T-helper 2 cell treated with Interferon-gamma antibody and Interleukin-4, amounts not matched to agents 100 ng/mL and 5 ng/mL, for 36 hours (primary cell): ENCODE results near the gene KDM2A. TPM values are rescaled to one million over a fixed set of nuclear protein-coding genes. Genes with fewer than 3 reads are reported as not detected.

Source experiments
- intact Hi-C: fragments of 100-400 bp; cut with micrococcal nuclease; formaldehyde crosslinking; loops from one replicate; pipeline ENCODE4 v1.15.1; 2023
- total RNA-seq: library from RNA; stranded (reverse); gene quantifications from 2 replicates; pipeline ENCODE4 v1.2.3, GENCODE V29; 2022

Gene KDM2A
- 97.6 and 97.8 TPM in 2 replicates for total RNA-seq

GRCh38 chr11:67118801-67119584 is at the start of gene KDM2A:
TSS of gene KDM2A (plus strand) at chr11:67119263. CDS start at chr11:67121317, 2,054 bp downstream.
- intact Hi-C loops: loop anchor here (1.0 to 10.0 kb wide), 6 partner anchors 37 to 502 kb away; partner anchors contain the start of genes ANKRD13D, CDK2AP2, PC and PITPNM1

DNA sequence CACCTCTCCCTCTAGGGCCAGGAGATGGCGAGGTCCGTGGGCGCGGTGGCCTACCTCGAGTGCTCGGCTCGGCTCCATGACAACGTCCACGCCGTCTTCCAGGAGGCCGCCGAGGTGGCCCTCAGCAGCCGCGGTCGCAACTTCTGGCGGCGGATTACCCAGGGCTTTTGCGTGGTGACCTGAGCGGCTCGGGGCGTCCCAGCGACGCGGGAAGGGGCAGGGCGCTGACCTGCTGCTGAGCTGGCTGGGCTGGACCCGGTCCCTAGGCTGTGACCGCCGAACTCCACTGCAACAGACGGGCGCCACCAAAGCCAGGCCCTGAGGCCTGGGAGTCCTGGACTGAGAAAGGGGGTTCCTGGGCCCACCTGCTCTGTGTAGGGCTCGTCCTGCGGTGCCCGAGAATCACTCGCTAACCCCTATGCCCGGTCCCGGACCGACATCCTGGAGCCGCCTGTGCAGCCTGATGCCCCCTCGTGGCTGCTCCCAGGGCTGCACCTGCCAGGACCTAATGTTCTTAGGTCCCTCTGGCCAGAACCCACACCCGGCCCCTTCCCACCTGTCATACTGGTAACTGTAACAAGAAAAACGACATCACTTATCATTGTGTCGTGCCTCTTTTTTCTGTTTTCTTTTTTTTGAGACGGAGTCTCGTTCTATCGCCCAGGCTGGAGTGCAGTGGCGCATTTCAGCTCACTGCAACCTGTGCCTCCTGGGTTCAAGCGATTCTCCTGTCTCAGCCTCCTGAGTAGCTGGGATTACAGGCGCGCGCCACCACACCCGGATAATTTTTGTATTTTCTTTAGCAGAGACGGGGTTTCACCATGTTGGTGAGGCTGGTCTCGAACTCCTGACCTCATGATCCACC is 47.4 kb upstream of the KDM2A start:
- intact Hi-C loops: no loop called here

- intact Hi-C loops: no loop called here
Observed at GRCh38 chr11:67072295-67072694, 46.8 kb upstream of the KDM2A start.

GRCh38 chr11:67073908-67074307 is 45.2 kb upstream of the KDM2A start:
- intact Hi-C loops: no loop called here

DNA sequence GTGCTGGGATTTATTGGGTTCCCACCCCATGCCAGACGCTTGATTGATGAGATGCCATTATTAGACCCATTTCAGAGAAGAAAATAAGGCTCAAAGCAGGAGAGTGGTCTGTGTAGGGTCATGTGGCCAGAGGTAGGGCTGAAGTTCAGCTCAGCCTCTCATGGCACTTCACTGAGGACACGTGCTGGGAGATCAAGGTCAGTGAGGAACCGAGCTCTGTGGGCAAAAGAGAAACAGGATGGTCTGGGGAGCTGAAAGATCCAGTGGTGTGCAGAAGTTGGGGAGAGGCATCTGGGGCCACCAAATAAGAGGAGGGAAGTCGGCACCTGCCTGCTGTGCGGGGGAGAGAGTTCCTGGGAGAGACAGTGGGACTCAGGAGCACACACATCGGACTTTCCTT is 42.9 kb upstream of the KDM2A start:
- intact Hi-C loops: no loop called here

GRCh38 chr11:67079065-67079705 is 39.9 kb upstream of the KDM2A start:
- intact Hi-C loops: no loop called here

- intact Hi-C loops: loop anchor here (5.0 to 10.0 kb wide), 3 partner anchors 35 to 233 kb away; partner anchors contain the start of gene KDM2A
Observed at GRCh38 chr11:67082071-67082791, 36.8 kb upstream of the KDM2A start.

DNA sequence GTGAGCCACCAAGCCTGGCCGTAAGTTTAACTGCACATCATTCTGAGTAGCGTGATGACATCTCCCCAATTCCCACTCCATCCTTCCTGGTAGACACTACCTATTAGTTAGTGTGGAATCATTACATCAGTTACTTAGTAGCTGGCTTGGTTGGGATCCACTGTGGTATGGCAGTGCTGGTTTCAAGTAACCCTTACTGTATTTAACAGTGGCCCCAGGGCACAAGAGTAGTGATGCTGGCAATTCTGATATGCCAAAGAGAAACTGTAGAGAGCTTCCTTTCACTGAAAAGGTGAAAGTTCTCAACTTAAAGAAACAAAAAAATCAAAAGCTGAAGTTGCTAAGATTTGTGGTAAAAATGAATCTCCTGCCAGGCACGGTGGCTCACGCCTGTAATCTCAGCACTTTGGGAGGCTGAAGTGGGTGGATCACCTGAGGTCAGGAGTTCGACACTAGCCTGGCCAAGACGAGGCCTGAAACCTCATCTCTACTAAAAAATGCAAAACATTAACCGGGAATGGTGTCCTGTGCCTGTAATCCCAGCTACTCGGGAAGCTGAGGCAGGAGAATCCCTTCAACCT is 35.2 kb upstream of the KDM2A start:
- intact Hi-C loops: loop anchor here (5.0 to 10.0 kb wide), 3 partner anchors 33 to 231 kb away; partner anchors contain the start of gene KDM2A

DNA sequence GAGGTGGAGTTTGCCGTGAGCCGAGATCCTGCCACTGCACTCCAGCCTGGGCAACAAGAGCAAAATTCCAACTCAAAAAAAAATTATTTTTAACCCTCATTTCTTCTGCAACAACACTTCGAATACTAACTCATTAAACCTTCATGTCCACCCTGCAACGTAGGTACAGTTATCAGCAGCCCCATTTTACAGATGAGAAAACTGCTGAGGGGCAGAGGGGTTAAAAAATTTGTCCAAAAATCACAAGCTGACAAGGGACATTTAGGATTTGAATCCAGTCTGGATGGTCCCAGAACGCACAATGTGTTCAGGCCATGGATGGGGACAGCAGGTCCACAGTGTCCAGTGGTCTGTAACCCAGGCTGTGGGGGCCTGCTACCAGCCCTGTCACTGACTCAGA is 33.4 kb upstream of the KDM2A start:
- intact Hi-C loops: loop anchor here (10.0 kb wide), 1 partner anchor 229 kb away; no protein-coding TSS in a partner anchor

GRCh38 chr11:67090717-67091116 is 28.3 kb upstream of the KDM2A start:
- intact Hi-C loops: no loop called here

GRCh38 chr11:67095214-67095507 is 23.9 kb upstream of the KDM2A start:
- intact Hi-C loops: no loop called here

- intact Hi-C loops: no loop called here
Observed at GRCh38 chr11:67098799-67099429, 20.1 kb upstream of the KDM2A start.

DNA sequence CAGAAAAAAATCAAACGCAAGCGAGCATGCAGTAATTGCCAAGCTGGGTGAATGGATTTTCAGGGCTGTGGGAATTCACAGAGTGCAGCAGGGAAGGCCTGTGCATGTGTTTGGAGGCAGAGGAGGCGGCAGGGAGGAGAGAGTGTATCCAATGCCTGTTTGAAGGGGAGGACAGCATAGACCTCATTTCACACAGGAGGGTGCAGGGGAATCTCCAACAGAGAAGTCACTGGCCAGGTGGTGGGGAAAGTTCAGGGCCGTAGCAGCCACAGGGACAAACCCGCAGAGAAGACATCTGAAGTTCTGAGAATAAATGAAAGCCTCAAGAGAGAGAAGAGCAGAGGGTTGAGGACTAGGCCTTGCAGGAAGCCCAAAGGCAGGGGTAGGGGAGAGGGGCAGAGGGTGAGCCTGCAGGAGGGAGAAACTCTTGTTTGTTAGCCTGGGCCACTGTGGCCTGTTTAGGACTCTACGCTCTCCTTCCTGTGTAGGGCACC is 19.2 kb upstream of the KDM2A start:
- intact Hi-C loops: no loop called here

DNA sequence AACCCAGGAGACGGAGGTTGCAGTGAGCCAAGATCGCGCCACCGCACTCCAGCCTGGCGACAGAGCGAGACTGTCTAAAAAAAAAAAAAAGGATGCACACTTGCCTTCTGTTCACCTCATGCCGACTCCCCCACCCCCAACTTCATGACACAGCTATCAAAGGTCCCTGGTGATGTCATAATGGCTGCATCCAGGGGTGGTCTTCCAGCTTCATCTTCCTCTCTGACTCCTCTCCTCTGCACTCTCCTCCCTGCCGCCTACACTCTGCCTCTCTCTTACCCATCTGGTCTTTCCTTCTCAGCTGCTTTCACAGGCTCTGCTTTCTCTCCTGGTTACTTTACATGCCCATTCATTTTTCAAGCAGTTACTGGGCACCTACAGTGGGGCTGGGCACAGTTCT is 16.4 kb upstream of the KDM2A start:
- intact Hi-C loops: no loop called here

DNA sequence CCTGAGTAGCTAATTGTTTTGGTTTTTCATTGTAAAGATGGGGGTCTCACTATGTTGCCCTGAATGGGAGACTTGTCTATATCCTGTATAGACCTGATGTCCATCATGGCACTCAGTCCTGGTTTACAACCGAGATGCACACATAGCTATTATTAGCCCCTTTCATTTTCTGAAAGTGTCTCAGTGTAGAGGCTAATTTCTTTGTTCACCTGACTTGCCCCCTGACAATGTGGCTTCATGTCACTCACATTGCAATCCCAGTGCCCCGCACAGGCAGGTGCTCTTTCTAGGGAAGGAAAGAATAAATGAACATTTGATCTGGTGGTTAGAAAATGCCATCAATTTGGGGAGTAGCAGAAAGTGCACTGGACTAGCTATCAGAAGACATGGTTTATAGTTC is 13.1 kb upstream of the KDM2A start:
- intact Hi-C loops: no loop called here

DNA sequence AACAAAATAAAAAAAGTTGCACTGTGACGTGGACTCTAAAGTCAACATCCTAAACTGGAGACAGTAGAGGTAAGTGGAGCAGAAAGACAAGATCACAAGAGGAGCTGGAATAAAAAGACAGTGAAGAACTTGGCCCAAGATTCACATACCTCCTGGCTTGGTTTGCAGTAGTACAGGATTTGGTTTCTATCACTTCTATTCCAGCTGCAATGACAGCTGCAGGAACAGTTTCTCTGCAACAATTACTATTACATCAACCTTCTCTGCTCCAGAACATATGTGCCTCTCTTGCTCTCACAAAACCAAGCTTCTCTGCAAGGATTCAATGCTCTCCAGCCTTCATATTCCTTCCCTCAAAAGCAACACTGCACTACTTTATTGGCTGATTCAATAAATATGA is 7.8 kb upstream of the KDM2A start:
- intact Hi-C loops: loop anchor here (10.0 kb wide), 1 partner anchor 394 kb away; the partner anchor contains the start of genes CDK2AP2 and PITPNM1

DNA sequence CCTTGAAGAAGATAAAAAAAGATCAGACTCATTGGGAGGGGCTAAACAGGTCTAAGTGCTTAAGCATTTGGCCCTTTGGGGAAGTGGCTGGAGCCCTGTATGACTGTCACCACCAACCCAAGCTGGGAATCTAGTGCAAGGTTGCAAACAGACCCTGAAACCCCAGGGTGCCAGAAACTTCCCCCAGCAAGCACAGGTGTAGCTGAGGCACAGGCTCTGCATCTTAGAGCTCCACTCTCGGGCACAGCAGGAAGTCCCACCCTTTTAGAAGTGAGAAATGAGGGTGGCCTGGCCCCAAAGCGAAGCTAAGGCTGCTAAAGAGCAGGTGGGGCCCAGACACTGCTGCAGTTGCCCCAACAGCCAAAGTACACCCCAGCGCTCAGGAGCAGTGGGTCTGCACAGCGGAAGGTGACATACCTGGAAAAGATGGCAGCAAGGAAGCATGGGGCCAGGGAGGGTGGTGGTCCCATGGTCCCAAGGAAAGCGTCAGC is 5.8 kb upstream of the KDM2A start:
- intact Hi-C loops: loop anchor here (10.0 kb wide), 1 partner anchor 392 kb away; the partner anchor contains the start of genes CDK2AP2 and PITPNM1

GRCh38 chr11:67114275-67114896 is 4.7 kb upstream of the KDM2A start:
- intact Hi-C loops: loop anchor here (10.0 kb wide), 1 partner anchor 390 kb away; the partner anchor contains the start of genes CDK2AP2 and PITPNM1

DNA sequence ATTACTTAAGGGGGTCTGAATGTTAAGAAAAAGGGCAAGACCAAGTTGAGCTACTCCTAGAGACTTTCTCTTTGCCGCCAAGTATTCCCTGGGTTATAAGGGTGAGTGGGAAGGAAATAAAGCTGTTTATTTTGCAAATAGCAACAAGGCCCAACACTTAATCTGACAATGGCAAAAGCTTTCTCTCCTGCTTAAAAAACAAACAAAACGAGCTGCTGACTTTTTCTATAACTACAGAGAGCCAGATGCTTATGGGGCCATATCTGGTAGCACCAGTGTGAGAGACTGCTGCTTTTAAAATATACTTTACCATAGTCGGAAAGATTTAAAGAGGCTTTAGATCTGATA is 2.3 kb upstream of the KDM2A start:
- intact Hi-C loops: loop anchor here (5.0 to 10.0 kb wide), 3 partner anchors 34 to 388 kb away; partner anchors contain the start of genes CDK2AP2, PC and PITPNM1
